Eye (tissue), 1 donor: ENCODE results near the gene MON1B.
"Not testable (repeated sequence)": the region's sequence is repeated elsewhere in the genome, so short reads cannot be mapped to it uniquely, and the experiment has no call there.

Experiments used
- DNase-seq: peaks from one replicate; pipeline ENCODE4 v3.0.0-alpha.2; 2015

The MON1B gene

DNA sequence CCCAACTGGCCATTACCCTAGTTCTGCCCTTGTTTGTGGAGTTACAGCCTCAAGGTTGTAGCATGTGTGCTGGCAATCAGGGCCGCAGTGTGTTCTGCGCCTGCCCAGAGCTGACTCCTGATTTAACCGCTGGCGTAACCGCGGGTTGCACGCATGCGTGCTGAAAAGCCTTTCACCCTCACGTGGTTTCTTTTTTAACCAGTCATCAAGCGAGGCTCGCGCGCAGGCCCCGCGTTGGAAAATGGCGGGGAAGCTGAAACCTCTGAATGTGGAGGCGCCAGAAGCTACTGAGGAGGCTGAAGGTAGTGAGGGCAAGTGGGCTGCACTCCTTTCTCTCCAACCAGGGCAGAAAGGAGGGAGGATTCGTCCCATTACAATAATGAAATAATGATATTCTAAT lies 8.2 kb downstream of the MON1B start, which contains the start of gene SYCE1L:
Gene SYCE1L, plus strand, starts transcription at position 198 of the 400 bp plus-strand sequence. Its CDS starts 44 bp downstream, at position 242.
- DNase-seq = no peak

DNA sequence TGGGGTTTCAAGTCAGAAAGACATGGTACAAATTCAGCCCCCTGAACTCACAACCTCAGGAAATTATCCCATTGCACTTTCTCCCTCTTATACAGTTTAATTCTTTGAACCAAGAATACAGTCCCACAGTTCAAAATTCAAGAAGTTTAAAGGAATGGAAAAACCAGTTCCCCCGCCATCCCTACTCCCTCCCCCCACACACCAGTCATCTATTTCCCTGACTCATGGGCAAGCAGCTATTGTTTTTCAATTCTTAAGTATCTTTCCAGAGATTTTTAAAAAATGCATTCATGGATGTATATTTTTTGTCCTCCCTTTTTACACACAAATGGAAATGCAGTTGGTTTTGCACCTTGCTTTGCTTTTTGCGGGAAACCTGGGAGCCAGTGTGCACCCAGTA lies 15.5 kb downstream of the MON1B start:
- DNase-seq = no peak

- DNase-seq = peak; percentile 24
Measured at GRCh38 chr16:77207030-77207429, 16.0 kb downstream of the MON1B start.

- no peak for DNase-seq
Measured at GRCh38 chr16:77208382-77208781, 17.4 kb downstream of the MON1B start.

GRCh38 chr16:77211880-77212740 lies 21.1 kb downstream of the MON1B start:
- DNase-seq = peak; percentile 93

DNA sequence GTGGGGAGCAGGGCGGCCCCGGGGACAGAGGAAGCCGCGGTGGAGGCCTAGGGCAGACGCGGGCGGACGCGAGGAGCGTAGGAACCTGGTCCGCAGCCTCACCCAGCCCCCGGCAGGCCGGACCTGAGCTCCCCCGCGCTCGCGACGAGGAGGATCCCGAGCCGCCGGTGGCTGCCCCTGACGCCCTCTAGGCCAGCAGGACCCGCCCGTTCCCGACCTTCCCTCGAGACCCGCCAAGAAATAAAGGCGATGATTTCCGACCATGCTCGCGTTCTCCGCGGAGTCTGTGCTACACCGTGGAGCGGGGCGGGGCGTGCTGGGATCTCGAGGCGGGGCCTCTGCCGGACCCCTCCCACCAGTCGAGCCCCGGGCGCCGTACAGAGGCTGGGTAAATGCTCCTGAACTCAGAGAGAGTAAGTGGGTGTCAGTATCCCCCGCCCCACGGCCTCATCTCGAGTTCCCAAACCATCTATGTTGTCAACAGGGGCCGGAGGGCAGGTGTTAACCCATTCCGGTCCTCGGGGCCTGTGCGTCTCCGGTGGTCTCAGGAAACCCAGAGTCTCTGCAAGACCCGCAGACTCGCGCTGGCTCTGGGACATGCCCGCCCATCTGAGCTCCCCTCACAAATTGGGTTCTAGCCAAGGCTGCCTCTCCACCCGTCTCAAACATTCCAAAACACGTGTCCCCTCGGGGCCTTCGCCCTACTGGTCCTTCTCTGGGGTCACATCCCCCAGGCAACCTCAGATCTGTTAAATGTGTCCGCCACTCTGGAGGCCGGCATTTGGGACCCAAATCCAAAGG lies 22.0 kb downstream of the MON1B start:
- peak; percentile 90 for DNase-seq

- no peak for DNase-seq
Measured at GRCh38 chr16:77213542-77214106, 22.6 kb downstream of the MON1B start.

DNA sequence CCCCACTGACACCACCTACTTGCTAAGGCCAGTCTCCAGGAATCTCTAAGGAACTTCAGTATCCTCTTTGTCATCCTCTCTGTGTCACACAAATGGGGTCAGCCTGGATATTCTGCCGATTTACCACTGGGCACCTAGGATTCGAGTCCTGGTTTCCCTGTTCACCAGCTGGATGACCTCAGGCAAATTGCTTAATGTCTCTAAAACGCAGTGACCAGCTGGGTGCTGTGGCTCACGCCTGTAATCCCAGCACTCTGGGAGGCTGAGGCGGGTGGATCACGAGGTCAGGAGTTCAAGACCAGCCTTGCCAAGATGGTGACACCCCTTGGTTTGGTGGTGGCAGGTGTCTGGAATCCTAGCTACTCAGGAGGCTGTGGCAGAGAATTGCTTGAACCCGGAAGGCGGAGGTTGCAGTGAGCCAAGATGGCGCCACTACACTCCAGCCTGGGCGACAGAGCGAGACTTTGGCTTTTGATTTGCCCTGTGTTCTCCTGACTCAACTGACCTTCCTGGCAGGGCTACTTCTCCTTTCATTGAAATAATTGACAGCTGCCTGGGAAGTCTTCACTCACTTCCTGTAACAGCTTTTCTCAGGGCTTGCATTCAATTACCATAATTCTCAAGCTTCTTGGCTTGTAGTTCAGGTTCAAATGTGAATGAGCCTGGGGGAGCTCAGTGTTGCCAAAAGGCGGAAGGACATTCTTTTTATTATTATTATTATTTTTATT lies 23.6 kb downstream of the MON1B start:
- DNase-seq = no peak

DNA sequence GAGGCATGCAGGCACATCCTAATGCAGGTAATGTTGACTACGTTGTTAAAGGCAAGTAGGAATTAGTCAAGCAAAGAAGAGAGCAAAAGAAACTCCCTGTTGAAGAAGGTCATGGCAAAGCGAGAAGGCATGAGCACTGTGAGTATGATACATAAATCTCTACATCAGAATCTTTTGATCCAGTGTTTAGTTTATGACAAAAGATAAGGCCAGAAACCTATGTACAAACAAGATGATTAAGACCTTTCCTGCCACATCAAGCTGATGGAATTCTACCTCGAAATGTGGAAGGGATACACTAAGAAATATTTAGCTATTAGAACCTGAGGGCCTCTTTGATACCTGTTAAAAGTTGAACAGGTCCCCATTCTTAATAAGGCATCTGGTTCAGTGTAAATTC lies 28.4 kb downstream of the MON1B start:
- no peak for DNase-seq

DNA sequence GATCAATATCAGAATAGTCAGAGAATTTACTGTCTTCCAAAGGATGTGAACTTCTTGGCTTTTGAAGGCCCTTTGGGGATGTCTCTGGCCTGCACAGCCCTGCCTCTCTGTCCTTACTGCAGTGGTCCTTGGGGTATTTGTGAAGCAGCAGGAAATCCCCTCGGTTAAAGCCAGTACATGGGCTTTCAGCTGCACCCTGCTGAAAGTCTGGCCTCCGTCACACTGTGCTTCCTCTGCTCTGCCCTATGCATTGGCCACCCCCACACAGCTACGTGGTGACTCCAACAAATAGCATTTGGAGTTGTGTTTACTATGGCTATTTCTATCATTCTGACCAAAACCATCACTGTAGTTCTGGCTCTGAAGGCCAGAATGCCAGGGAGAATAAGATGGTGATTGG lies 29.4 kb downstream of the MON1B start:
- no peak for DNase-seq

GRCh38 chr16:77221482-77221881 lies 30.5 kb downstream of the MON1B start:
- DNase-seq = no peak

GRCh38 chr16:77223184-77223583 lies 32.2 kb downstream of the MON1B start:
- no peak for DNase-seq

- no peak for DNase-seq
Measured at GRCh38 chr16:77225182-77225581, 34.2 kb downstream of the MON1B start.

DNA sequence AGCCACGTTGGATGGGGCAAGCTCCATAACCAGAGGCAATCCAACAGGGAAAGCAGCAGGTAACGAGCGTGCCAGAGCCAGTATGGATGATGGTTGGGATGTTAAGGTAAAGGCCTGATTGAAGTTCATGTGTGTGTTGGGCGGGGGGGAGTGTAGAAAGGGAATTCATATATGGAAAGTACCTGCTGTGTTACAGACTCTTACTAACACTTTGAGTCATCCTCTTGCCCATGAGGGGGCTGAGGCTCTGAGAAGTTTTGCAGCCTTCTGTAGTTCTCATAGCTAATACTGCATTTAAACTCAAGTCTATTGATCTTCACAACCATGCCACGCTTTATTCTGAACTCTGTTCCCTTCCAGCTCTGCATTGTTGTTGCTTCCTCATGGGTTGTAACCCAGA lies 36.8 kb downstream of the MON1B start:
- no peak for DNase-seq

DNA sequence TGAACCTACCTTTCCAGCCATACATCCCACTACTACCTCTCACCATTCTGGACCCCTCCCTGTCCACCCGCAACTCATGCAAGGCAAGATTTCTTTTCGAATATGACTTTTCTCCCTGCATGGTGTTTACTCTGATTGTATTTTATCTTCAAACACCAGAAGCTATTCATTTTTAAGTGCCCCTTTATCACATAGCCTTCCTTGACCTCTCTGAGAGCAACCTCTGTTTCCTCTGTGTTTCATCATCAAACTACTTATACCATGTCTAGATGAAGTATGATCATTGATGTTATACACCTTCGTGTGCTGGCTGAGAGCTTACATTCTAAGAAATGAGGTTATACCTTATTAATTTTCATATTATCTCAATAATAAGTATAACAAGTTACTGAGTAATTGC lies 40.1 kb downstream of the MON1B start:
- no peak for DNase-seq

GRCh38 chr16:77233799-77234519 lies 43.0 kb downstream of the MON1B start:
- DNase-seq = no peak

GRCh38 chr16:77234611-77235010 lies 43.6 kb downstream of the MON1B start:
- DNase-seq = no peak

- DNase-seq = peak; percentile 97
Measured at GRCh38 chr16:77236063-77236511, 45.1 kb downstream of the MON1B start.

DNA sequence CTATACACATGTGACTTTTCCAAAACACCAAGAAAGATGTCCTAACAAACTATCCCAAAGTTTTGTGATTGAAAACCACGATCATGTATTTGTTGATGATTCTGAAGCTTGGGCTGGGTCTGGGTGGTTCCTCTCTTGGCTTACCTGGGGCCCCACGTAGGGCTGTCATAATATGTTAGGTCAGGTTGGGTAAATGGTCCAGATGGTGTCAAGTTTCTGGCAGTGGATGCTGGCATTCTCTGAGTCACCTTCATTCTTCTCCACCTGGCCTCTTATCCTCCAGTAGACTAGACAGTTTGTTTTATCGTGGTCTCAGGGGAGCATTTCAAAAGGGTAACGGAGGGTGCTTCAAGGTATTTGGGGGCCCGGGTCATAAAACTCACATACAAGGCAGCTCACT lies 47.6 kb downstream of the MON1B start:
- no peak for DNase-seq

- not testable (repeated sequence) for DNase-seq
Measured at GRCh38 chr16:77242471-77242870, 51.5 kb downstream of the MON1B start.

- no peak for DNase-seq
Measured at GRCh38 chr16:77246150-77246549, 55.2 kb downstream of the MON1B start.

DNA sequence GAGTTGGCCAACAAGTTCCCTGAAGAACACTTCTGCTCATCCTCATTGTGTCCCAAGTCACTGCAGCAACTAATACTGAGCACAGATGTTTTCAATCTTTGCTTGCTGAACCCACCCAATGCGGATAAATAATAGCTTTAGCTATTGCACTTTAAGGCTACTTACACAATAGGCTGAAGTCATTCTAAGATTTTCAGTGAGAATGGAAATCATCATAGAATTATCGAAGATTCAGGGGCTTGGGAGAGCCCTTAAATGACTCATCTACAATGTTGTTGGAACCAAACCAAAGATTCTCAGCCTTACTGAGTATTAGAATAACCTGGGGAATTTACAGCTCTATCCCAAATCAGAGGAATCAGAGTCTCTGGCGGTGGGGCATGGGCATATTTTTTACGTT lies 59.4 kb downstream of the MON1B start:
- DNase-seq = no peak
